ENCODE measurements around the gene CCNL2. TPM values are rescaled to one million over a fixed set of nuclear protein-coding genes. Genes with fewer than 3 reads are reported as not detected.

CCNL2 gene
- polyA plus RNA-seq, 2 of the 4 experiments (the other 2 are of a cell fraction), result 85.5 to 111 TPM

DNA sequence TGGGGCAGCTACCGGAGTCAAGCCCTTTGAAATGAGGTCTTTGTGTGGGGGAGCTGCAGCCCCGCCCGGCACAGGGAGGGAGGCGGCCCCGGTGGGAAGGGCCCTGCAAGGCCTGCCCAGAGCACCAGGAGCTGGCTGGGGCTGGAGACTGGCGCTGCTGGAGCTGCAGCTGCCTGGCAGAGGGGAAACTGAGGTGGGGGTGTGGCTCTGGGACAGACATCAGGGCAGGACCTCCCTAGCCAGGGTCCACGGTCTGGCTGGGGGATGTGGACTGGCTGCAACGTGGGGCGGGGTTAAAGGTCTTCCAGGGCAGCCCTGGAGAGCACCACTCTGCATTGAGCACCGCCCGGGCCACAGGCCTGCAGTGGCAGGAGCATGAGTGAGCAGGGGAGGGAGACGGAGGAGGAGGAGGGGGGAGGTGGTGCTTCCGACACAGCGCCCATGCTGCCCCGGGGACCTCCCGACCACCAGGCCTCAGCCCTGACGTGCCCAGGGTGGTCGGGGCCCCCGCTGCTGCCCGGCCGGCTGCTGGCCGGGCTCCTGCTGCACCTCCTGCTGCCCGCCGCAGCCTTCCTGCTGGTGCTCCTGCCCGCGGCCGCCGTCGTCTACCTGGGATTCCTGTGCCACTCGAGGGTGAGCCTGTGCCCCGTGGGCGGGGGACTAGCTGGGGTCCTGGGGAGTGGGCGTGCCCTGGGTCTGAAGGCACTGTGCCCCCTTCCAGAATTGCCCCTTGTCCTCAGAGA lies 26.8 kb upstream of the CCNL2 start (continued):
- TF ChIP-seq, protein P1, sequence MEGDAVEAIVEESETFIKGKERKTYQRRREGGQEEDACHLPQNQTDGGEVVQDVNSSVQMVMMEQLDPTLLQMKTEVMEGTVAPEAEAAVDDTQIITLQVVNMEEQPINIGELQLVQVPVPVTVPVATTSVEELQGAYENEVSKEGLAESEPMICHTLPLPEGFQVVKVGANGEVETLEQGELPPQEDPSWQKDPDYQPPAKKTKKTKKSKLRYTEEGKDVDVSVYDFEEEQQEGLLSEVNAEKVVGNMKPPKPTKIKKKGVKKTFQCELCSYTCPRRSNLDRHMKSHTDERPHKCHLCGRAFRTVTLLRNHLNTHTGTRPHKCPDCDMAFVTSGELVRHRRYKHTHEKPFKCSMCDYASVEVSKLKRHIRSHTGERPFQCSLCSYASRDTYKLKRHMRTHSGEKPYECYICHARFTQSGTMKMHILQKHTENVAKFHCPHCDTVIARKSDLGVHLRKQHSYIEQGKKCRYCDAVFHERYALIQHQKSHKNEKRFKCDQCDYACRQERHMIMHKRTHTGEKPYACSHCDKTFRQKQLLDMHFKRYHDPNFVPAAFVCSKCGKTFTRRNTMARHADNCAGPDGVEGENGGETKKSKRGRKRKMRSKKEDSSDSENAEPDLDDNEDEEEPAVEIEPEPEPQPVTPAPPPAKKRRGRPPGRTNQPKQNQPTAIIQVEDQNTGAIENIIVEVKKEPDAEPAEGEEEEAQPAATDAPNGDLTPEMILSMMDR (IDR thresholded peaks at IDR 0.05), result no peak
- no peak for TF ChIP-seq FOSB (CRISPR knock-in tag; IDR thresholded peaks at IDR 0.05)

DNA sequence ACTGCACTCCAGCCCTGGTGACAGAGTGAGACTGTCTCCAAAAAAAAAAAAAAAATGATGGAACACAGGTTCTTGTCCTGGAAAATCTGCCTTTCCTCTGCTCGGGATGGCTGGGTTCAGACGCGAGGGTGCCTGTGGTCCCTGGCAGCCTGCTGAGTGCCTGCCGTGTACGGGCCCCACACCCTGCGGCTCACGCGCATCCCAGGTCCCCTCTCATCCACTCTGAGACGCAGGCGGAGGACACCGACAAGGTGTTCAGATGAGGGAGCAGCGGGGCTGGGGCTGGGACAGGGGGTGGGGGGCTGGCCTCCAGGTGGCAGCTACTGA lies 26.3 kb upstream of the CCNL2 start:
- 91% methylated on average over 8 of the region's 12 CpGs for WGBS (ENCODE audit: missing lambda C conversion rate)
- FAIRE-seq (no peak), DNase-seq (ENCODE audit: low read depth in 1 of 2, low spot score in 1 of 2) (no peak), ATAC-seq (no peak; a peak in 1 of 6 replicates)
- Histone ChIP-seq H3K4me3 (no peak overlapping the region), H3K4me1 (peaks cover 12% of the 10 kb centered on the region; the same call in 2 of the 3 replicates), H3K27ac (no peak overlapping the region), H3K4me2 (no peak overlapping the region), H3K9me3 (no peaks in the 10 kb centered on the region)
- TF ChIP-seq RCOR1 (IDR thresholded peaks at IDR 0.05; ENCODE audit: low read depth, low read length) (no peak), ZFP36 (IDR thresholded peaks at IDR 0.05; ENCODE audit: borderline replicate concordance, partially characterized antibody) (no peak), RNF2 (IDR thresholded peaks at IDR 0.05; ENCODE audit: borderline replicate concordance, low read depth) (no peak)
- TF ChIP-seq, protein P2, sequence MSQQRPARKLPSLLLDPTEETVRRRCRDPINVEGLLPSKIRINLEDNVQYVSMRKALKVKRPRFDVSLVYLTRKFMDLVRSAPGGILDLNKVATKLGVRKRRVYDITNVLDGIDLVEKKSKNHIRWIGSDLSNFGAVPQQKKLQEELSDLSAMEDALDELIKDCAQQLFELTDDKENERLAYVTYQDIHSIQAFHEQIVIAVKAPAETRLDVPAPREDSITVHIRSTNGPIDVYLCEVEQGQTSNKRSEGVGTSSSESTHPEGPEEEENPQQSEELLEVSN (IDR thresholded peaks at IDR 0.05; ENCODE audit: borderline replicate concordance, low read depth), result no peak
- CTCF ChIA-PET, result interaction anchor here (1.0 to 2.3 kb wide), 2 partner anchors 15 to 98 kb away, joined by 3 to 13 read pairs; no protein-coding TSS in a partner anchor
- POLR2A ChIA-PET, result no interaction called here

DNA sequence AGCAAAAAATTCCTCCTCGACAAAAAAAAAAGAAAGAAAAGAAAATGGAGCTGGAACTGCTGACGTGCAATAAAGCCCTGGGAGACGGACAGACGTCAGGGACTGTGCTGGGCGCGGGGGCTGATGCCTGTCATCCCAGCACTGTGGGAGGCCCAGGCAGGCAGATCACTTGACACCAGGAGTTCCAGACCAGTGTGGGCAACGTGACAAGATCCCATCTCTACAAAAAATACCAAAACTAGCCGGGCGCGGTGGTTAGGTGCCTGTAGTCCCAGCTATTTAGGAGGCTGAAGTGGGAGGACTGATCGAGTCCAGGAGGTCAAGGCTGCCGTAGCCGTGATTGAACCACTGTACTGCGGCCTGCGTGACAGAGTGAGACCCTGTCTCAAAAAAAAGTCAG lies 25.6 kb upstream of the CCNL2 start:
- Histone ChIP-seq H3K27ac (no peak overlapping the region), H3K9me3 (no peaks in the 10 kb centered on the region), H3K4me1 (peaks cover 6% of the 10 kb centered on the region; the same call in 2 of the 3 replicates), H3K4me2 (no peak overlapping the region), H3K4me3 (no peak overlapping the region)
- WGBS (ENCODE audit: missing lambda C conversion rate), result 92% methylated on average over 15 of the region's 15 CpGs
- DNase-seq (ENCODE audit: low read depth in 1 of 2, low spot score in 1 of 2) (peak in 1 of 2 experiments; percentile 0), ATAC-seq (no peak), FAIRE-seq (no peak)
- CTCF ChIA-PET, result interaction anchor here (0.7 to 2.3 kb wide), 6 partner anchors 9 to 98 kb away, joined by 3 to 13 read pairs (median 4); no protein-coding TSS in a partner anchor
- POLR2A ChIA-PET, result no interaction called here
- TF ChIP-seq HOXA7 (CRISPR knock-in tag; IDR thresholded peaks at IDR 0.05) (no peak), HEYL (CRISPR knock-in tag; IDR thresholded peaks at IDR 0.05) (no peak), HOXB13 (CRISPR knock-in tag; IDR thresholded peaks at IDR 0.05; ENCODE audit: low read depth) (no peak), NFE2L2 (conservative IDR thresholded peaks at IDR 0.05; ENCODE audit: low read length) (no peak), JUNB (IDR thresholded peaks at IDR 0.05) (no peak), NPAS2 (CRISPR knock-in tag; IDR thresholded peaks at IDR 0.05; ENCODE audit: borderline replicate concordance) (no peak), RFX5 (IDR thresholded peaks at IDR 0.05) (no peak), FOSL2 (IDR thresholded peaks at IDR 0.05) (no peak), FOSL2 (CRISPR knock-in tag; IDR thresholded peaks at IDR 0.05) (no peak), SREBF2 (IDR thresholded peaks at IDR 0.05) (no peak)
- TF ChIP-seq, protein P3, sequence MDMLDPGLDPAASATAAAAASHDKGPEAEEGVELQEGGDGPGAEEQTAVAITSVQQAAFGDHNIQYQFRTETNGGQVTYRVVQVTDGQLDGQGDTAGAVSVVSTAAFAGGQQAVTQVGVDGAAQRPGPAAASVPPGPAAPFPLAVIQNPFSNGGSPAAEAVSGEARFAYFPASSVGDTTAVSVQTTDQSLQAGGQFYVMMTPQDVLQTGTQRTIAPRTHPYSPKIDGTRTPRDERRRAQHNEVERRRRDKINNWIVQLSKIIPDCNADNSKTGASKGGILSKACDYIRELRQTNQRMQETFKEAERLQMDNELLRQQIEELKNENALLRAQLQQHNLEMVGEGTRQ (IDR thresholded peaks at IDR 0.05), result no peak

DNA sequence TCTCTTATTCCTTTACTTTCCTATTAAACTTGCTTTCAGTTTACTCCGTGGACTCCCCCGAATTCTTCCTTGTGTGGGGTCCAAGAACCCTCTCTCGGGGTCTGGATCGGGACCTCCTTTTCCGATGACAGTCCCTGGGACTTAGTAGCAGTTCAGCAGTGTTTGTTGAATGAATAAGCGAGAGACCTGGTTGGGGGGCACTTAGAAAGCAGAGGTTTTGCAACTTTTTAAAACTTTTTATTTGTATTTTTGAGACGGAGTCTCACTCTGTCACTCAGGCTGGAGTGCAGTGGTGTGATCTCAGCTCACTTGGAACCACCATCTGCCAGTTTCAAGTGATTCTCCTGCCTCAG lies 24.1 kb upstream of the CCNL2 start:
- FAIRE-seq, result no peak
- Histone ChIP-seq H3K9me3 (no peaks in the 10 kb centered on the region), H3K4me2 (no peak overlapping the region), H3K4me3 (no peak overlapping the region), H3K27ac (no peak overlapping the region), H3K4me1 (0 out of 3 replicates have a peak, but pooled peaks cover 3% of the 10 kb centered on the region)
- TF ChIP-seq MAFK (IDR thresholded peaks at IDR 0.05; ENCODE audit: partially characterized antibody) (no peak), CHD4 (IDR thresholded peaks at IDR 0.05; ENCODE audit: borderline replicate concordance) (no peak), SMC3 (IDR thresholded peaks at IDR 0.05) (no peak), CBX8 (IDR thresholded peaks at IDR 0.05) (no peak)
- TF ChIP-seq, protein P4, sequence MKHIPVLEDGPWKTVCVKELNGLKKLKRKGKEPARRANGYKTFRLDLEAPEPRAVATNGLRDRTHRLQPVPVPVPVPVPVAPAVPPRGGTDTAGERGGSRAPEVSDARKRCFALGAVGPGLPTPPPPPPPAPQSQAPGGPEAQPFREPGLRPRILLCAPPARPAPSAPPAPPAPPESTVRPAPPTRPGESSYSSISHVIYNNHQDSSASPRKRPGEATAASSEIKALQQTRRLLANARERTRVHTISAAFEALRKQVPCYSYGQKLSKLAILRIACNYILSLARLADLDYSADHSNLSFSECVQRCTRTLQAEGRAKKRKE (CRISPR knock-in tag; IDR thresholded peaks at IDR 0.05; ENCODE audit: low read depth), result no peak
- TF ChIP-seq, protein P5, sequence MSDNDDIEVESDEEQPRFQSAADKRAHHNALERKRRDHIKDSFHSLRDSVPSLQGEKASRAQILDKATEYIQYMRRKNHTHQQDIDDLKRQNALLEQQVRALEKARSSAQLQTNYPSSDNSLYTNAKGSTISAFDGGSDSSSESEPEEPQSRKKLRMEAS (IDR thresholded peaks at IDR 0.05), result no peak
- TF ChIP-seq, protein P6, sequence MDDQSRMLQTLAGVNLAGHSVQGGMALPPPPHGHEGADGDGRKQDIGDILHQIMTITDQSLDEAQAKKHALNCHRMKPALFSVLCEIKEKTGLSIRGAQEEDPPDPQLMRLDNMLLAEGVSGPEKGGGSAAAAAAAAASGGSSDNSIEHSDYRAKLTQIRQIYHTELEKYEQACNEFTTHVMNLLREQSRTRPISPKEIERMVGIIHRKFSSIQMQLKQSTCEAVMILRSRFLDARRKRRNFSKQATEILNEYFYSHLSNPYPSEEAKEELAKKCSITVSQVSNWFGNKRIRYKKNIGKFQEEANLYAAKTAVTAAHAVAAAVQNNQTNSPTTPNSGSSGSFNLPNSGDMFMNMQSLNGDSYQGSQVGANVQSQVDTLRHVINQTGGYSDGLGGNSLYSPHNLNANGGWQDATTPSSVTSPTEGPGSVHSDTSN (IDR thresholded peaks at IDR 0.05), result no peak
- ATAC-seq, result no peak
- no peak for DNase-seq (ENCODE audit: low read depth in 1 of 2, low spot score in 1 of 2)
- ChIA-PET CTCF (interaction anchor here (0.6 to 2.3 kb wide), 2 partner anchors 17 to 23 kb away, joined by 3 to 13 read pairs; no protein-coding TSS in a partner anchor), POLR2A (no interaction called here)
- WGBS (ENCODE audit: missing lambda C conversion rate), result 89% methylated on average over 7 of the region's 7 CpGs
